WERI-Rb-1 (cell line): ENCODE measurements around the gene DDX54.
"Not testable (repeated sequence)": the region's sequence is repeated elsewhere in the genome, so short reads cannot be mapped to it uniquely, and the experiment has no call there.

Source experiments
- DNase-seq: peaks from one replicate; pipeline ENCODE4 v3.0.0-alpha.2; 2020
- H3K27ac ChIP-seq: fragments of 250-450 bp; sonication (Bioruptor Pico); 2 replicates; pipeline ENCODE4 v1.5.1; 2020; ENCODE audit warnings: mild to moderate bottlenecking, moderate library complexity
- H3K27me3 ChIP-seq: fragments of 250-450 bp; sonication (Bioruptor Pico); 2 replicates; pipeline ENCODE4 v1.5.1; 2021; ENCODE audit warnings: mild to moderate bottlenecking, low read depth, moderate library complexity; ENCODE audit not compliant: insufficient read depth, severe bottlenecking
- H3K36me3 ChIP-seq: fragments of 250-450 bp; sonication (Bioruptor Pico); 2 replicates; pipeline ENCODE4 v1.5.1; 2020; ENCODE audit warnings: mild to moderate bottlenecking, moderate library complexity
- H3K4me3 ChIP-seq: 2 replicates; pipeline ENCODE4 v1.5.1; 2011; ENCODE audit warnings: low read depth, mild to moderate bottlenecking, control low read depth, low read length
- H3K9me3 ChIP-seq: fragments of 250-450 bp; sonication (Bioruptor Pico); 2 replicates; pipeline ENCODE4 v1.5.1; 2021; ENCODE audit warnings: mild to moderate bottlenecking, moderate library complexity; ENCODE audit not compliant: severe bottlenecking
- TF ChIP-seq, protein P1 (sequence below): IDR thresholded peaks from 2 replicates; pipeline ENCODE4 v1.5.1; 2011; ENCODE audit warnings: low read depth, mild to moderate bottlenecking, control low read depth, inconsistent platforms, low read length

DDX54 gene

DNA sequence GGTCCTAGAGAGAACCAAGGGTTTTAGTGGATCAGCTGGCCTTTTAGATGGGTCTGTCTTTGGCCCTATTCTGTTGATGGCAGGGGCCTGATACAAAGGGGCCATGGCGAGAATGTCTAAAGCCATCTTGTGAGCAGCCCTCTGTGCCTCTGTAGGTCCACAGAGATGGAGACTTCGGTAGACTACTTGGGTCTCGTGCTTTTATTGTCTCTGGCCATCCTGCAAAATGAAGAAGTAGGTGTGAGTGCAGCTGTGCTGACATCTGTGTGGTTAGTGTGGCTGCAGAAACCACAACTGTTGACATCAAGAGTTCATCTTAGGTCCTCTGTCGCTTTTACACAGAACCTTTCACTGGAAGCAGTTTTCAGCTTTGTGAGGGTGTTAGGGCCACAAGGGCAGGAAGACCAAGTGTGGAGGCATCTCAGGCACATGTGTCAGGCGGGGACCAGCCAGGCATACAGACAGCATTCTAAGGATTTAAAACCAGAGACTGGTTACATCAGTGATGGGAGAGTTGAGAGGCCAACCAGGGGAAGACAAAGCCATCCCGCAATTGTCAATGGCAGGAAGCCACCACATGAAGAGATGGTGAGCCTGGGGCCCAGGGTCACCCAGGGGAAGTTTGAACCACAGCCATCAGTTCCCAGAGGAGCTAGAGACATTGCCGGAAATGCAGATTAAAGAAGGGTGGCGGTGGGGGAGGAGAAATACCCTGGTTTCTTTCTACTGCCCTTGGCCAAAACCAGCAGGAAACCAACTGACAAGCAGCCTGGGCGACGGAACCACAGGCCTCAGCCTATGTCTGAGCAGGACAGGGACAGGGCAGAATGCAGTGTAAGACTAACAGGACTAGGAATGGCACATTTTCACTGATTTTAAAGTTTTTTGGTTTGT lies 23.0 kb upstream of the DDX54 start:
- H3K4me3 ChIP-seq: no peak overlapping the region
- no peaks in the 10 kb centered on the region for H3K9me3 ChIP-seq
- TF ChIP-seq, protein P1, sequence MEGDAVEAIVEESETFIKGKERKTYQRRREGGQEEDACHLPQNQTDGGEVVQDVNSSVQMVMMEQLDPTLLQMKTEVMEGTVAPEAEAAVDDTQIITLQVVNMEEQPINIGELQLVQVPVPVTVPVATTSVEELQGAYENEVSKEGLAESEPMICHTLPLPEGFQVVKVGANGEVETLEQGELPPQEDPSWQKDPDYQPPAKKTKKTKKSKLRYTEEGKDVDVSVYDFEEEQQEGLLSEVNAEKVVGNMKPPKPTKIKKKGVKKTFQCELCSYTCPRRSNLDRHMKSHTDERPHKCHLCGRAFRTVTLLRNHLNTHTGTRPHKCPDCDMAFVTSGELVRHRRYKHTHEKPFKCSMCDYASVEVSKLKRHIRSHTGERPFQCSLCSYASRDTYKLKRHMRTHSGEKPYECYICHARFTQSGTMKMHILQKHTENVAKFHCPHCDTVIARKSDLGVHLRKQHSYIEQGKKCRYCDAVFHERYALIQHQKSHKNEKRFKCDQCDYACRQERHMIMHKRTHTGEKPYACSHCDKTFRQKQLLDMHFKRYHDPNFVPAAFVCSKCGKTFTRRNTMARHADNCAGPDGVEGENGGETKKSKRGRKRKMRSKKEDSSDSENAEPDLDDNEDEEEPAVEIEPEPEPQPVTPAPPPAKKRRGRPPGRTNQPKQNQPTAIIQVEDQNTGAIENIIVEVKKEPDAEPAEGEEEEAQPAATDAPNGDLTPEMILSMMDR: no peak
- no peaks in the 10 kb centered on the region for H3K36me3 ChIP-seq
- DNase-seq: no peak
- H3K27me3 ChIP-seq: no peaks in the 10 kb centered on the region
- no peak overlapping the region for H3K27ac ChIP-seq

DNA sequence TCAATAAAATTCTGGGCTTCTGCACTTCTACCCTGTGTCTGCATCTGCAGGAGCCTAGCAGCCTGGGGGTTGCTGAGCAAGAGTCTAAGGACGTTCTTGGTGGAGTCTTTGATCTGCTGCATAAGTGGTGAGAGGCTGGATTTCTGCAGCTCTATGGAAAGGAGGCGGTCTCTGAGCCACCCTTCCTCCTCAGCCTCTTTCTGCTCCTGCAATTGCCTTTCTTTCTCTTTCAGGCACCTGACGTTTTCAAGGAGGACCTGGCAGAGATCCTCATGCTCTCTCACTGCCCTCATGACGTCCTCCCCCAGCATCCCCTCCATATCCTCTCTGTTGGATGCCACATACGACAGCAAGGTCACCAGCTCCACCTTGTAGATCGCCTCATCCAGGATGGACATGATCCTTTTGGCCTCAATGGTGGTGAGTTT lies 22.3 kb upstream of the DDX54 start:
- DNase-seq: no peak
- no peak overlapping the region for H3K4me3 ChIP-seq
- no peaks in the 10 kb centered on the region for H3K36me3 ChIP-seq
- no peak overlapping the region for H3K27ac ChIP-seq
- H3K27me3 ChIP-seq: no peaks in the 10 kb centered on the region
- H3K9me3 ChIP-seq: no peaks in the 10 kb centered on the region
- TF ChIP-seq, protein P1: no peak

DNA sequence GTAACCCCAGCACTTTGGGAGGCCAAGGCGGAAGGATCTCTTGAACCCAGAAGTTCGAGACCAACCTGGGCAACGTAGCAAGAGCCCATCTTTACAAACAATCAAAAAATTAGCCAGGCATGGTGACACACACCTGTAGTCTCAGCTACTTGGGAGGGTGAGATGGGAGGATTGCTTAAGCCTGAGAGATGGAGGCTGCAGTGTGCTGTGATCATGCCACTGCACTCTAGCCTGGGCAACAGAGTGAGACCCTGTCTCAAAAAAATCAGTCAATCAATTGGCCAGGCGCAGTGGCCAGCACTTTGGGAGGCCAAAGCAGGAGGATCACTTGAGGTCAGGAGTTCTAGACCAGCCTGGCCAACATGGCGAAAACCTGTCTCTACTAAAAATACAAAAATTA lies 21.5 kb upstream of the DDX54 start:
- not testable (repeated sequence) for H3K36me3 ChIP-seq, DNase-seq, H3K4me3 ChIP-seq, H3K9me3 ChIP-seq, H3K27ac ChIP-seq, H3K27me3 ChIP-seq

DNA sequence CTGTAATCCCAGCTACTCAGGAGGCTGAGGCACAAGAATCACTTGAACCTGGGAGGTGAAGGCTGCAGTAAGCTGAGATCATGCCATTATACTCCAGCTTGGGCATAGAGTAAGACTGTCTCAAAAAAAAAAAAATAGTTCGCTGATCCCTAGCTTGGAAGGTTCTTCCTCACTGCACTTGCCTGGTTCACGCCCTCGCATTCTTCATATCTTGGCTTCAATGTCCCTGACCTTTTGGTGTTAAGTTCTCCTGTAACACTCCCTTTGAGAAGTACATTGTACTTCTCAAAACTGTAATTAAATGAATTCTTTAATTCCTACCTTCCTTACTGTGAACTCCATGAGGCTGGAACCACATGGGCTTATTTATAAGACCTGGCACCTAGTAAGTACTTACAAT lies 19.5 kb upstream of the DDX54 start:
- no peaks in the 10 kb centered on the region for H3K9me3 ChIP-seq
- H3K27me3 ChIP-seq: no peaks in the 10 kb centered on the region
- no peak overlapping the region for H3K27ac ChIP-seq
- H3K36me3 ChIP-seq: no peaks in the 10 kb centered on the region
- TF ChIP-seq, protein P1: no peak
- H3K4me3 ChIP-seq: no peak overlapping the region
- DNase-seq: no peak

DNA sequence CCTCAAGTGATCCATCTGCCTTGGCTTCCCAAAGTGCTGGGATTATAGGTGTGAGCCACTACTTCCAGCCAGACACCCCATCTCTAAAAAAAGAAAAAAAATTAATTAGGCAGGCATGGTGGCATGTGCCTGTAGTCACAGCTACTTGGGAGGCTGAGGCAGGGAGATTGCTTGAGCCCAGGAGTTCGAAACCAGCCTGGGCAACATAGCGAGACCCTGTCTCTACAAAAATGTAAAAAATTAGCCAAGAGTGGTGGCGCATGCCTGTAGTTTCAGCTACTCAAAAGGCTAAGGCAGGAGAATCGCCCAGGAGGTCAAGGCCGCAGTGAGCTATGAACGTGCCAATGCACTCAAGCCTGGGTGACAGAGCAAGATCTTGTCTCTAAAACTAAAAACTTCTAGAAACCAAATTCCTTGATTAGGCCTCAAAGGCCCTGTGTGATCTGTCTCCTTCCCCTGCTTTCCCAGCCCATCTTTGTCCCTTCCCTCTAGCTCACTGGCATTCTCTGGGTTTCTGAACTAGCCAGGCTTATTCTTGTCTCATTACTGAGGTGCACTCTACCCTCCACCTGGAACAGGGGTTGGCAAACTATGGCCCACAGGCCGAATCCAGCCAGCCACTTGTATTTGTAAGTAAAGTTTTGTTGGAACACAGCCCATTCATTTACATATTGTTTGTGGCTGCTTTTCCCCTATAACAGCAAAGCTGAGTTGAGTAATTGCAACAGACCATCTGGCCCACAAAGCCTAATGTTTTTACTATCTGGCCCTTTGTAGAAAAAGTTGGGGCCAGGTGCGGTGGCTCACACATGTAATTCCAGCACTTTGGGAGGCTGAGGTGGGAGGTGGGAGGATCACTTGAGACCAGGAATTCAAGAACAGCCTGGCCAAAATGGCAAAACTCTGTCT lies 18.8 kb upstream of the DDX54 start:
- no peak for DNase-seq

More for the DNA sequence above, 18.8 kb upstream of the DDX54 start:
- TF ChIP-seq, protein P1: no peak
- Histone ChIP-seq H3K4me3 (no peak overlapping the region), H3K36me3 (no peaks in the 10 kb centered on the region), H3K27ac (no peak overlapping the region), H3K27me3 (no peaks in the 10 kb centered on the region), H3K9me3 (no peaks in the 10 kb centered on the region)
